ENCODE data around the gene FST. TPM values are rescaled to one million over a fixed set of nuclear protein-coding genes. Genes with fewer than 3 reads are reported as not detected.
A peak's percentile ranks its signal among the peaks of the same experiment; 100 is the strongest.

Gene FST, protein sequence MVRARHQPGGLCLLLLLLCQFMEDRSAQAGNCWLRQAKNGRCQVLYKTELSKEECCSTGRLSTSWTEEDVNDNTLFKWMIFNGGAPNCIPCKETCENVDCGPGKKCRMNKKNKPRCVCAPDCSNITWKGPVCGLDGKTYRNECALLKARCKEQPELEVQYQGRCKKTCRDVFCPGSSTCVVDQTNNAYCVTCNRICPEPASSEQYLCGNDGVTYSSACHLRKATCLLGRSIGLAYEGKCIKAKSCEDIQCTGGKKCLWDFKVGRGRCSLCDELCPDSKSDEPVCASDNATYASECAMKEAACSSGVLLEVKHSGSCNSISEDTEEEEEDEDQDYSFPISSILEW
- polyA plus RNA-seq: 1.1 and 1.3 TPM in 2 replicates
- polyA minus RNA-seq: 0.46 and 0.49 TPM in 2 replicates

DNA sequence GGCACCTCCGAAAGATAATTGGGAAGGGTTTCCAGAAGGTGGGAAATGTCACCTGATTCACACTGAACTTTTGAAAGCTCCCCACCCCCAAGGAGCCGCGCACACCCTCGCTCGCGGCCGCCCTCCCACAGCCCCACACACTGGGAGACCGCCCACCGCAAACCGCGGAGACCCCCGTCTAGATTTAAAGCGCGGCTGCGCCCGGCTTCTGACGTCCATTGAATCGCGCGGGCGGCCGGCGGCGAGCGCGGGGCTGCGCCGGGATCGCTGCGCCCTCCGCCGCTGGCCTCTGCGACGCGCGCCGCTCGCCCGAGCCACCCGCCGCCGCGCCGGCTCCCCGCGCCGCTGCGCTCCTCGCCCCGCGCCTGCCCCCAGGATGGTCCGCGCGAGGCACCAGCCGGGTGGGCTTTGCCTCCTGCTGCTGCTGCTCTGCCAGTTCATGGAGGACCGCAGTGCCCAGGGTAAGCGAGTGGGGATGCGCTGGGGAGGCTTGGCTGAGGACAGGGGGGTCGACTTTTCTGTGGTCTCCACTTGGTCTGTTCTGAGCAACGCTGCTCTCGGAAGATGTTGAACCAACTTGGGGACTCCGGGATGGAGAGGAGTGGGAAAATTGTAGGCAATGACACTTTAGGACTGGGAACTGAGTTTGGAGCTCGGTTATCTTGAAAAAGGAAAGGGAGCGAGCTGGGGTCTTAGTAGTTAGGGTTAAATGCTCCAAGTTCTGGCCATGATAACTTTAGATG, at the start of gene FST:
Gene FST (plus strand): TSS at position 214 of the 743 bp plus-strand sequence. CDS start 163 bp downstream, at position 377.
- Histone ChIP-seq H3K4me3 (ENCODE audit: low read length) (peak within 1 kb of the TSS; percentile 77), H4K20me1 (ENCODE audit: insufficient read depth) (no peaks in the 10 kb centered on the region), H3K9me3 (ENCODE audit: low read length) (no peaks in the 10 kb centered on the region), H3K4me2 (ENCODE audit: low read length) (peak within 1 kb of the TSS; percentile 74), H2AFZ (ENCODE audit: low read depth, low read length) (peak within 1 kb of the TSS; percentile 22), H3K27ac (ENCODE audit: low read length) (no peak within 1 kb of the TSS), H3K9me2 (ENCODE audit: insufficient read depth, low read length) (no peaks in the 10 kb centered on the region), H3F3A (ENCODE audit: insufficient read depth, low read length, poor library complexity, severe bottlenecking) (no peaks in the 10 kb centered on the region), H3K9ac (ENCODE audit: low read length) (peak within 1 kb of the TSS; percentile 34), H3K79me2 (replicated peaks; ENCODE audit: insufficient read depth, low read length) (no peaks in the 10 kb centered on the region), H3K27me3 (ENCODE audit: insufficient read depth, low read depth, low read length) (peaks cover 60% of the 10 kb centered on the region), H3K36me3 (ENCODE audit: insufficient read depth, low read length) (no peaks in the 10 kb centered on the region)
- TF ChIP-seq POLR2AphosphoS5 (IDR thresholded peaks at IDR 0.05): no peak
- TF ChIP-seq, protein P1, sequence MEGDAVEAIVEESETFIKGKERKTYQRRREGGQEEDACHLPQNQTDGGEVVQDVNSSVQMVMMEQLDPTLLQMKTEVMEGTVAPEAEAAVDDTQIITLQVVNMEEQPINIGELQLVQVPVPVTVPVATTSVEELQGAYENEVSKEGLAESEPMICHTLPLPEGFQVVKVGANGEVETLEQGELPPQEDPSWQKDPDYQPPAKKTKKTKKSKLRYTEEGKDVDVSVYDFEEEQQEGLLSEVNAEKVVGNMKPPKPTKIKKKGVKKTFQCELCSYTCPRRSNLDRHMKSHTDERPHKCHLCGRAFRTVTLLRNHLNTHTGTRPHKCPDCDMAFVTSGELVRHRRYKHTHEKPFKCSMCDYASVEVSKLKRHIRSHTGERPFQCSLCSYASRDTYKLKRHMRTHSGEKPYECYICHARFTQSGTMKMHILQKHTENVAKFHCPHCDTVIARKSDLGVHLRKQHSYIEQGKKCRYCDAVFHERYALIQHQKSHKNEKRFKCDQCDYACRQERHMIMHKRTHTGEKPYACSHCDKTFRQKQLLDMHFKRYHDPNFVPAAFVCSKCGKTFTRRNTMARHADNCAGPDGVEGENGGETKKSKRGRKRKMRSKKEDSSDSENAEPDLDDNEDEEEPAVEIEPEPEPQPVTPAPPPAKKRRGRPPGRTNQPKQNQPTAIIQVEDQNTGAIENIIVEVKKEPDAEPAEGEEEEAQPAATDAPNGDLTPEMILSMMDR (IDR thresholded peaks at IDR 0.05; ENCODE audit: poor library complexity, severe bottlenecking): peak; percentile 16
- TF ChIP-seq, protein P2, sequence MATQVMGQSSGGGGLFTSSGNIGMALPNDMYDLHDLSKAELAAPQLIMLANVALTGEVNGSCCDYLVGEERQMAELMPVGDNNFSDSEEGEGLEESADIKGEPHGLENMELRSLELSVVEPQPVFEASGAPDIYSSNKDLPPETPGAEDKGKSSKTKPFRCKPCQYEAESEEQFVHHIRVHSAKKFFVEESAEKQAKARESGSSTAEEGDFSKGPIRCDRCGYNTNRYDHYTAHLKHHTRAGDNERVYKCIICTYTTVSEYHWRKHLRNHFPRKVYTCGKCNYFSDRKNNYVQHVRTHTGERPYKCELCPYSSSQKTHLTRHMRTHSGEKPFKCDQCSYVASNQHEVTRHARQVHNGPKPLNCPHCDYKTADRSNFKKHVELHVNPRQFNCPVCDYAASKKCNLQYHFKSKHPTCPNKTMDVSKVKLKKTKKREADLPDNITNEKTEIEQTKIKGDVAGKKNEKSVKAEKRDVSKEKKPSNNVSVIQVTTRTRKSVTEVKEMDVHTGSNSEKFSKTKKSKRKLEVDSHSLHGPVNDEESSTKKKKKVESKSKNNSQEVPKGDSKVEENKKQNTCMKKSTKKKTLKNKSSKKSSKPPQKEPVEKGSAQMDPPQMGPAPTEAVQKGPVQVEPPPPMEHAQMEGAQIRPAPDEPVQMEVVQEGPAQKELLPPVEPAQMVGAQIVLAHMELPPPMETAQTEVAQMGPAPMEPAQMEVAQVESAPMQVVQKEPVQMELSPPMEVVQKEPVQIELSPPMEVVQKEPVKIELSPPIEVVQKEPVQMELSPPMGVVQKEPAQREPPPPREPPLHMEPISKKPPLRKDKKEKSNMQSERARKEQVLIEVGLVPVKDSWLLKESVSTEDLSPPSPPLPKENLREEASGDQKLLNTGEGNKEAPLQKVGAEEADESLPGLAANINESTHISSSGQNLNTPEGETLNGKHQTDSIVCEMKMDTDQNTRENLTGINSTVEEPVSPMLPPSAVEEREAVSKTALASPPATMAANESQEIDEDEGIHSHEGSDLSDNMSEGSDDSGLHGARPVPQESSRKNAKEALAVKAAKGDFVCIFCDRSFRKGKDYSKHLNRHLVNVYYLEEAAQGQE (IDR thresholded peaks at IDR 0.05; ENCODE audit: borderline replicate concordance): no peak
- TF ChIP-seq EP300 (conservative IDR thresholded peaks at IDR 0.05; ENCODE audit: poor library complexity, severe bottlenecking): no peak
- no peak for TF ChIP-seq EZH2 (IDR thresholded peaks at IDR 0.05; ENCODE audit: borderline replicate concordance, insufficient read depth, low read length, poor library complexity, severe bottlenecking)
- peak; percentile 24 for TF ChIP-seq SMC3 (conservative IDR thresholded peaks at IDR 0.05; ENCODE audit: poor library complexity)
- TF ChIP-seq MXI1 (conservative IDR thresholded peaks at IDR 0.05; ENCODE audit: poor library complexity, severe bottlenecking): no peak
- no peak for TF ChIP-seq TAF1 (IDR thresholded peaks at IDR 0.05; ENCODE audit: low read depth)
- no peak for TF ChIP-seq RAD21 (conservative IDR thresholded peaks at IDR 0.05)

DNA sequence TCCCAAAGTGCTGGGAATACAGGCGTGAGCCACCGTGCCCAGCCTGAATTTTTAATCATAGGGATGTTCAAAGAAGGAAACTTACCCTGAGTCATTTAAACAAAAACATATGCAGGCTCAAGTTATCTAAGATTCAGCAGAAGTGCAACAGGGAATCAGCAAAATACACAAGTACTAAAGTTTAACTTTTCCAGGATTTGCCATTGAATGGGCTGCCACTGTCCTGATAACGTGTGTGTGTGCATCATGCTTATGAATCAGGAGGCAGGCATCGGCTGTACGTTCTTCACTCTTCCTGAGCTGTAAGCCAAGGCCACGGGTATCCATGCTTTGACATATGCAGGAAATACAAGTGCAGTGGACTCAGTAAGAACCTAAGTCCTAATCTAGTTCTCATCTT, 48.8 kb upstream of the FST start:
- TF ChIP-seq MXI1 (conservative IDR thresholded peaks at IDR 0.05; ENCODE audit: poor library complexity, severe bottlenecking): no peak
- Histone ChIP-seq H3K9ac (ENCODE audit: low read length) (no peak overlapping the region), H3K9me3 (ENCODE audit: low read length) (no peaks in the 10 kb centered on the region), H3K4me2 (ENCODE audit: low read length) (no peak overlapping the region), H3F3A (ENCODE audit: insufficient read depth, low read length, poor library complexity, severe bottlenecking) (no peaks in the 10 kb centered on the region), H3K36me3 (ENCODE audit: insufficient read depth, low read length) (no peaks in the 10 kb centered on the region), H3K4me3 (ENCODE audit: low read length) (no peak overlapping the region), H3K27me3 (ENCODE audit: insufficient read depth, low read depth, low read length) (no peaks in the 10 kb centered on the region), H3K27ac (ENCODE audit: low read length) (no peak overlapping the region), H4K20me1 (ENCODE audit: insufficient read depth) (no peaks in the 10 kb centered on the region), H2AFZ (ENCODE audit: low read depth, low read length) (no peak overlapping the region), H3K9me2 (ENCODE audit: insufficient read depth, low read length) (no peaks in the 10 kb centered on the region), H3K79me2 (replicated peaks; ENCODE audit: insufficient read depth, low read length) (no peaks in the 10 kb centered on the region)

Measured in neural cell (in vitro differentiated cells).